NCI-H1930 (cell line): ENCODE data around the gene ANKRD9.
A peak's percentile ranks its signal among the peaks of the same experiment; 100 is the strongest.
"Not testable (repeated sequence)": the region's sequence is repeated elsewhere in the genome, so short reads cannot be mapped to it uniquely, and the experiment has no call there.

Experiments used
- DNase-seq, 2 experiments: peaks; one replicate each; lab custom pipeline; 2025; lab: John Stamatoyannopoulos, UW

Gene ANKRD9

GRCh38 chr14:102538602-102539543 is 29.3 kb upstream of the ANKRD9 start:
- DNase-seq = no peak

- DNase-seq = no peak
Measured at GRCh38 chr14:102537981-102538601, 28.5 kb upstream of the ANKRD9 start.

GRCh38 chr14:102532204-102532658 is 22.7 kb upstream of the ANKRD9 start:
- DNase-seq = no peak

- DNase-seq = no peak
Measured at GRCh38 chr14:102530828-102531478, 21.4 kb upstream of the ANKRD9 start.

GRCh38 chr14:102528431-102529170 is 19.0 kb upstream of the ANKRD9 start:
- no peak for DNase-seq

- DNase-seq = no peak
Measured at GRCh38 chr14:102525929-102526497, 16.4 kb upstream of the ANKRD9 start.

GRCh38 chr14:102525219-102525928 is 15.8 kb upstream of the ANKRD9 start:
- no peak for DNase-seq

GRCh38 chr14:102524451-102525218 is 15.1 kb upstream of the ANKRD9 start:
- peak; percentile 97 to 98 for DNase-seq

- peak in 1 of 2 experiments; percentile 22 for DNase-seq
Measured at GRCh38 chr14:102523569-102524450, 14.2 kb upstream of the ANKRD9 start.

- DNase-seq = no peak
Measured at GRCh38 chr14:102523200-102523568, 13.6 kb upstream of the ANKRD9 start.

- DNase-seq = not testable (repeated sequence)
Measured at GRCh38 chr14:102519709-102520108, 10.1 kb upstream of the ANKRD9 start.

GRCh38 chr14:102518063-102518648 is 8.6 kb upstream of the ANKRD9 start:
- DNase-seq = no peak

GRCh38 chr14:102517392-102518062 is 8.0 kb upstream of the ANKRD9 start:
- no peak for DNase-seq

GRCh38 chr14:102516531-102517391 is 7.2 kb upstream of the ANKRD9 start:
- peak in 1 of 2 experiments; percentile 68 for DNase-seq

- no peak for DNase-seq
Measured at GRCh38 chr14:102514987-102515733, 5.6 kb upstream of the ANKRD9 start.
